Urinary bladder (tissue), 4 donors: ENCODE measurements around the gene CERK. TPM values are rescaled to one million over a fixed set of nuclear protein-coding genes. Genes with fewer than 3 reads are reported as not detected.

Experiments
- DNase-seq: peaks from one replicate; pipeline ENCODE4 v3.0.0-alpha.2; 2015; ENCODE audit errors: extremely low spot score
- H3K27ac ChIP-seq: one replicate; pipeline ENCODE4 v1.5.1; 2013; ENCODE audit warnings: low read depth, mild to moderate bottlenecking, moderate library complexity
- H3K36me3 ChIP-seq: one replicate; pipeline ENCODE4 v1.6.1; 2013; ENCODE audit warnings: mild to moderate bottlenecking, moderate library complexity; ENCODE audit not compliant: insufficient read depth
- H3K4me1 ChIP-seq: one replicate; pipeline ENCODE4 v1.6.1; 2013; ENCODE audit warnings: mild to moderate bottlenecking, moderate library complexity; ENCODE audit not compliant: insufficient read depth
- H3K4me3 ChIP-seq: one replicate; pipeline ENCODE4 v1.5.1; 2013; ENCODE audit warnings: low read depth, low read length
- WGBS: extraction: QIAGEN DNeasy Blood & Tissue Kit; methylation state at CpG from one replicate; pipeline ENCODE4 v1.1.7; 2013; 5-methylcytosine and 5-hydroxymethylcytosine counted together
- polyA plus RNA-seq: library from polyadenylated mRNA; stranded (reverse); fragments of 200-250 nt; gene quantifications from one replicate; pipeline ENCODE4 v1.2.3, GENCODE V29; 2013
- total RNA-seq: library from RNA; depleted of rRNA; stranded (reverse); fragments of >200 nt; gene quantifications from one replicate; pipeline ENCODE4 v1.2.3, GENCODE V29; 2014
- donor health status: healthy with polysubstance abuse.
- donor health status: healthy.

CERK gene
- total and polyA plus RNA-seq, 2 donors: 22.3 to 25.4 TPM

DNA sequence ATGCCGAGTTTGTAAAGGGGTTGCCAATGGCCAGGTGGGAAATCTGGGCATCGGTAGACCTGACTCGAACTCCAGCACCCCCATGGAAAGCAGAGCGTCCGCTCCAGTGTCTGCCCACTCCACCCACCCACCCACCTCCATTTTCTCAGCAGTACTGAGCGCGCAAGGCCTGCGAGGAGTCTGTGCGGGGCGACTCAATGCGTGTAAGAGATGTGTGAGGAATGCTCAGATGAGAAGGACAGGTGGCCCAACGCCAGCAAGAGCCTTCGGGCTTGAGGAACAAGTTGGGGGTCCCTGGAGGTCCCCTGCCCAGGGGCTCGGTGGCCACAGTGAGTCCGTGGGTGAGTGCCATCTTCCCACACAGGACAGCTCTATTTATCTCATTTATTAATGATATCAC lies 50.6 kb downstream of the CERK start:
- H3K4me3 ChIP-seq: no peak overlapping the region
- H3K27ac ChIP-seq: no peak overlapping the region
- no peaks in the 10 kb centered on the region for H3K4me1 ChIP-seq
- peaks cover 4% of the 10 kb centered on the region for H3K36me3 ChIP-seq
- WGBS: 89% methylated on average over 15 of the region's 15 CpGs
- no peak for DNase-seq

DNA sequence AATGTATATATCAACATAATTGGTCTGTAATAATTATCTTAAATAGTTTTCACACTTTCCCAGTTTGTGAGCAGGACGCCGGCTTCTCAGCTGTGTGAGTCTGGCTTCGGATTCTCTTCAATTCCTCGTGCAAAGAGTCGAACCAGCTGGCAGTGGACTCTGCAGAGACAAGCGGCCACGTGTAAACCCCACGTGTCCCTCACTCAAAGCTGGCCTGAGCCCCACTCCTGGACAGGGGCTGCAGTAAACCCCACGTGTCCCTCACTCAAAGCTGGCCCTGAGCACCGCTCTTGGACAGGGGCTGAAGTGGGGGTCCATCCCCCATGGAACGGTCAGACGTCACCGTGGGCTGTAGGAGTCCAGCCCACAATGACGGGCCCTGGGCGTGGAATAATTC lies 51.0 kb downstream of the CERK start:
- Histone ChIP-seq H3K4me1 (no peaks in the 10 kb centered on the region), H3K36me3 (peaks cover 4% of the 10 kb centered on the region), H3K27ac (no peak overlapping the region), H3K4me3 (no peak overlapping the region)
- DNase-seq: no peak
- 85% methylated on average over 15 of the region's 15 CpGs for WGBS

DNA sequence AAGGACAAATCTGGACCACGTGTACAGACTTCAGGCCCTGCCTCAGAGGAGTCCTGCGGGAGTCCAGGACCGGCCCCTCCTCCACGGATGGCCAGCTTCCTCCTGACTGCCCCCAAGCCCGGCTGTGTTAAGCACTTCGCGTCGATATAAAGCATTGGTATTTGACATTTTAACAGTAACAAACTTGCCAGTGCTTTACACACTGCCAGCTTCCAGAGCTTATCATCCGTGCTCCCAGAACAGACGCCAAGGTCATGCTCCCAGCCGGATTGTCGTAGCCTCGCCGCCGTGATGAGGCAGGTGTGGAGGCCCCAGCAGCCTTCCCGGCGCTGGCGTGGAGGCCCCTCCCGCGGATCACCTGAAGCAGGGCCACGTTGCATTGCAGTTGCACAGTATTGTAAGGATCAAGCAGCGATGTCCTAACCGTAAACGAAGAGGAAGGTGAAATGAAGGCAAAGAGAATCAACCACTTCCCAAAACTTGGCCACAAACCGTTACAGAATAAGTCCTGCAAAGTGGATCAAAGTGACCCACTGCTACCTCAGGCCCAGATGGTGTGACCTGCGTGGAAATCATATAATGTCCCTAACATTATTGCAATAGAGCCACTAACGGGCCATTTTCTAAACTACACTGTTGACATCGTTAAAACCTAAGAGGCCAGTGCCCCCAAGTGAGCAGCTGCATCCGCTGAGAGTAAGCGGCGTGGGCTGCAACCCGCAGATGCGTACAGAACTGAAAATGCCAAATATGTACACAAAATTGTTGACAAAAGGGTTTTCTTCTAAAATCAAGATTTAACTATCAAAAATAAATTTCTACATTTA lies 51.6 kb downstream of the CERK start:
- H3K36me3 ChIP-seq: peaks cover 4% of the 10 kb centered on the region
- H3K4me3 ChIP-seq: no peak overlapping the region
- no peak for DNase-seq
- H3K4me1 ChIP-seq: no peaks in the 10 kb centered on the region
- H3K27ac ChIP-seq: no peak overlapping the region
- 72% methylated on average over 33 of the region's 33 CpGs for WGBS

DNA sequence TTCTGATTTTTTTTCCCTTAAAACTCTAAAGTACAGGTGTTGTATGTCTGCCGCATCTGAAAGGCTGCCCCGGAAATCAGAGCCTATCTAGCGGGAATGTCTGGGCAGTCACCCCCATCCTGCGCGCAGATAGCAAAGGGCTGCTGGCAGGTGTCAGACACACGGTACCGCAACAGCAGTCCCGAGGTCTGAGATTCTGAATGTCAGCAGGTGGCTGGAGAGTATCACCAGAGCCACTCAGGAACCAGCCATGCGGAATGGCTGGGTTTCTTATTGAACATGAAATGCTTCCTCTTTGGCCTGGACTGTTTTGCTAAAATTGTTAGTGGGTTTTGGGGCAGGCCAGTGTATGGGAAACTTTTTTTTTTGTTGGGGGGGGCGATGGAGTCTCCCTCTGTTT lies 53.3 kb downstream of the CERK start:
- no peak for DNase-seq
- Histone ChIP-seq H3K4me1 (no peaks in the 10 kb centered on the region), H3K36me3 (peaks cover 2% of the 10 kb centered on the region), H3K4me3 (no peak overlapping the region), H3K27ac (no peak overlapping the region)
- 75% methylated on average over 10 of the region's 10 CpGs for WGBS

DNA sequence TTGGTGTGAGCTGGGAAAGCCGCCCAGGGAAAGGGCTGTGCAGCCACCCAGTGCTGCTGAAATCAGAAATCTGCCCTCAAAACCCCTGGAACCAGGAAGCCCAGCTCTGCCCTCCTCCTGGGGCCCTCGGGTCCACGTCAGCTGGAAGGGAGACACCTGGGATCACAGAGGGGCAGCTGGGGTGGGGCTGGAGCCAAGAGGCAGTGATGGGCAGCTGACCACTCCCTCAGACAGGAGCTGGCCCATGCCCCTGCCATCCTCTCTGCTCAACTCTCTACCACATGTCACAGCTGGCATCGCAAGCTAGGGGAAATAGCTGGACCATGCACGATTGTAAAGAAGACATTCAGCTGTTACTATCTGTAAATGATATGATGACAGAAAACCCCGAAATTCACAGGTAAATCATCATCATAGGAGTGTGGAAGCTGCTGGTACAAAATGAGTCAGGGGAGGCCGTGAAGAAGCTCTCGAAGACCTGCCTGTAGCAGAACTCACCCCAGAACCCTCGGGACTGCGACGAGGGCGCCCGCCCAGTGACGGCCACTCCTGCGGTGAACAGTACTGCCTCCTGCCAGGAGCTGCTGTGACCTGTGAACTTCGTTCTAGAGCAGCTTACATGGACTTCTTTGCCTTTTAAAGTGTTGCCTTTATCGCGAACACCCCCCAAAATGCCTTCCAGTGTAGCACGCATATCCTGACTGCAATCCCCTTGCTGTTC lies 55.9 kb downstream of the CERK start:
- DNase-seq: no peak
- Histone ChIP-seq H3K4me3 (no peak overlapping the region), H3K27ac (no peak overlapping the region), H3K4me1 (no peaks in the 10 kb centered on the region), H3K36me3 (peaks cover 2% of the 10 kb centered on the region)
- WGBS: 88% methylated on average over 19 of the region's 19 CpGs

DNA sequence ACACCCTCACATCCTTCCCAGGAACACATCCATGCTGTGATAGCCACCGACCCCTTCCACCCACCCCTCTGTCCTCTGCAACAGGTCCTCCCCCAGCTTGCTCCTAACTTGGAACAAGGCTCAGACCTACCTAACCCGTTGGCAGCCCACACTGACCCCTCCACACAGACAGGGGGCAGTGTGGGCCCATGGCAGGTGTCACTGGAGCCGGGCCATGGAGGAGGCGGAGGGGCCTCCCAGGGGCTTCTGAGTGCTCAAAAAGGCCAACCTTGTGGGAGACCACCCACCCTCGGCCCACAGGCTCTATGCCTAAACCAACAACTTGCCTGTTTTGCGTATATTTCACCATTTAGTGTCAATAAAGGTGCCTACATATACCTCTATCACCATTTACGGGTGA lies 57.0 kb downstream of the CERK start:
- no peak overlapping the region for H3K4me3 ChIP-seq
- no peak for DNase-seq
- WGBS: 79% methylated on average over 7 of the region's 7 CpGs
- no peaks in the 10 kb centered on the region for H3K4me1 ChIP-seq
- H3K36me3 ChIP-seq: no peaks in the 10 kb centered on the region
- no peak overlapping the region for H3K27ac ChIP-seq

DNA sequence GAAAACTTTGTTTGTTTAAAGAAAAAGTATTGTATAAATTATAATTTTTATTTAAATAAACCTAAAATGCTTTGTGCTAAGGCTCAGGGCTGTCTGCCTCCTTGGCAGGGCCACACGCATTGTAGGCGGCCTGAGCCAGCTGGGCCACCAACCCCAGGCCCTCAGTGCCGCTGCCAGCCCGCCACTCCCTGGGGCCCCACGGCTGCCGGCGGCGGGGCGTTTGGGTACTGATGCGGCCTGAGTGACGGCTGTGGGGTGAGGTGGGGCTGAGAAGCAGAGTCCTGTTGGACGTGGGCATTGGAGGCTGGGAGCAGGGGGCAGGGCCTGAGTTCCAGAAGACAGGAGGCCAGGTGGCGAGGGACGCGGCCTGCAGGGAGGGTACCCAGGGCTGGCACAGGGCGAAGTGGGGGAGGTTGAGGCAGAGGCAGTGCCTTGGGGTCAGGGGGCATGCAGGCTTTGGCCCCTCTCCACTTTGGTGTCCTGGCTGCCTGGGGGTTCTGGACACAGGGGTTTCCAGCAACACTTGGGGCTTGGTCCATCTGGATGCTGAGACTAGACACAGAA lies 58.3 kb downstream of the CERK start:
- H3K4me3 ChIP-seq: no peak overlapping the region
- DNase-seq: no peak
- H3K27ac ChIP-seq: no peak overlapping the region
- H3K36me3 ChIP-seq: no peaks in the 10 kb centered on the region
- H3K4me1 ChIP-seq: no peaks in the 10 kb centered on the region
- WGBS: 60% methylated on average over 16 of the region's 16 CpGs

DNA sequence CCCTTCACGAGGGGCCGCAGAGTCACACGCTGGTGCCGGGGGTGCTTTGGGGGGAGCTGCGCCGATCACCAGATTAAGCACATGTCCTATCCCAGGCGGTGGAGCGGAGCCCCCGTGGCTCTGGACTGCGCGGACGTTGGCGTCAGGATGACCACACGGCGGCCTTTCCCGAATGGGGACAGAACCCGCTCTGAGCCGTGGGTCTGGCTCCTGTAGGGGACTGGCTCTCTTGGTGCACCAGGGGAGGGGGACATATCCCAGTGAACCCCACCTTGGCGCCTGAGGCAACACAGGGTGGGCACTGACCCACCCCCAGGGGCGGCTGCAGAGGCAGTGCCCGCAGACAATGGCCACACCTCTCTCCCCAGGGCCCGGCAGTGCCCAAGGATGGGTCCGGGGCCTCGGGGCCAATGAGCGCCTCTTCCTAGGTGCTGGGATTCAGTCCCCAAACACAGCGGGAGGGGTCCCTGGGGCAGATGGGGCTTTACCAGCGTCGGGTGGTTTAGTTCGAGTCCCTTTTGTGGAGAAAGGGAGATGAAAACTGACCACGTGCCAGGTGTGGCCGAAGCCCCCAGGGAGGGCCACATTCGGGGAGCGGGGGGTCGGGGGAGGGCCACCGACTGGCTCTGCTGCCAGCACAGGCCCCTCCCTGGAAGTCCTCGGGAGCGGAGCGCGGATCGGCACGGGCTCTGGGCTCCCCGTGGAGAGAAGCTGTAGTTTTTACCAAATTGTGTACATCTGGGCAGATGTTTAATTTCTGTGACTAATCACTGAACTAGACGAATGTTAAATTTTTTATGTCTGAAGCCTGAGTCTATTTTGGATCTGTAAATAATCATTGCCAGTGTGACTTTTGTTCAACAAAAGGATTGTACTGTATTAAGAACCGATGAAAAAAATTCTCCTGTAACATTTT lies 59.0 kb downstream of the CERK start:
- WGBS: 80% methylated on average over 44 of the region's 44 CpGs

DNA sequence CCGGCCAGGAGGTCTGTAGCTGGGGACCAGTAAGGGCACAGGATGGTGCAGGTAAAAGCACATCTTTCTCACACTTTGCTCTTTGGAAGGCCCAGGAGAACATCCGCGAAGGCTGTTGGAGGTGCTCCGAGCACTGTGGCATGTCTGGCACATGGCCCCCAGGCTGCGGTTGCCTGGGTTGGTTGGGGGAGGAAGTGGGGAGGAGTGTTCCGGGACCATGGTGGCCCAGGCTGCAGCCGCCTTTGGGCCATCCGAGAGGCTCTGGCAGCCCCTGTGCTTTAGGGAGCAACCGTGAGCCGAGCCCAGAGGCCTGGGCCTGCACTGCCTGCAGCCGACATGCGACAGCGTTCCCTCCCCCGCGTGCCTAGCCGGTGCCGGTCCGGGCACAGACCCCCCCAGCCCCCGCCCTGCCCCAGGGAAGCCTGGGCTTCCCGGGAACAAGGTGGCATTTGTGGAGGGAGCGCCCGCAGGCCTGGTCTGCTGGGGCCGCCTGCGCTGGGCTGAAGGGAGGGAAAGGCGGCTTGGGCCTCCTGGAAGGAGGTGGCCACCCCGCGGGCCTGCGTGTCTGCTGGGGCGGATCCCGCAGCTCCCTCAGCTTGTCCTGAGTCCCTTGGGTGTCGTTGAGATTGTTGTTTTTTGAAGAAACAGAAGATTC lies 59.9 kb downstream of the CERK start:
- Histone ChIP-seq H3K36me3 (no peaks in the 10 kb centered on the region), H3K4me3 (no peak overlapping the region), H3K4me1 (no peaks in the 10 kb centered on the region), H3K27ac (no peak overlapping the region)
- 88% methylated on average over 31 of the region's 31 CpGs for WGBS
- no peak for DNase-seq

More for the DNA sequence above, 59.0 kb downstream of the CERK start:
- Histone ChIP-seq H3K27ac (no peak overlapping the region), H3K36me3 (no peaks in the 10 kb centered on the region), H3K4me3 (no peak overlapping the region), H3K4me1 (no peaks in the 10 kb centered on the region)
- DNase-seq: no peak

DNA sequence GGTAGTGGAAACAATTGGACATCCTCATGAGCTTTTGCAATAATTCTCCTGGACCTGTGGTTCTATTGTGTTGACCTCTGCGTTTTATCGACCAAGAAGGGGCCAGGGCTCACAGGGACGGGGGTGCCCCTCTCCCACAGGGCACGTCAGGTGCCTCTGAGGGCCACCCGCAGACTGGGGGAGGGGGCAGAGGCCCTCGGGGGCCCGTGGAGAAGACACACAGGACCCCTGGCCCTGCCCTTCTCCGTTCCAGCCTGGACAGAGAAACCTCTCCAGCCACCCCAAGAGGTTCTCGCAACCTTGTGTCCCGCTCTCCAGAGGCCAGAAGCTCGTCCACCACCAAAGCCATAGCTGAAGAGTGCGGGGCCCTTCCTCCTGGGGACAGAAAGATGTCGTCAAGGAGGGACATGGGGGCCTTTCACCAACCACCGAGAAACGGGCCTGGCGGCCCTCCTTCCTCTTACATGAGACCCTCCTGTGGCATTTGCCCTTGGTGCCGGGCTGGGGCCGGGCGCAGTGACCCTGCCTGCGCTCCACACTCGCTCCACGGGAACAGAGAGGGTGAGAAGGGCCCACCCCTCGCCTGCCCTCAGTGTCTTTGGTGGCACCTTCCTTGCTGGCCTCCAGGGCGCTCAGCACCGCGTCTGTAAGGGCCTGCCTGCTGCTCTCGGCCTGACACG lies 60.6 kb downstream of the CERK start:
- DNase-seq: no peak
- 93% methylated on average over 28 of the region's 28 CpGs for WGBS

DNA sequence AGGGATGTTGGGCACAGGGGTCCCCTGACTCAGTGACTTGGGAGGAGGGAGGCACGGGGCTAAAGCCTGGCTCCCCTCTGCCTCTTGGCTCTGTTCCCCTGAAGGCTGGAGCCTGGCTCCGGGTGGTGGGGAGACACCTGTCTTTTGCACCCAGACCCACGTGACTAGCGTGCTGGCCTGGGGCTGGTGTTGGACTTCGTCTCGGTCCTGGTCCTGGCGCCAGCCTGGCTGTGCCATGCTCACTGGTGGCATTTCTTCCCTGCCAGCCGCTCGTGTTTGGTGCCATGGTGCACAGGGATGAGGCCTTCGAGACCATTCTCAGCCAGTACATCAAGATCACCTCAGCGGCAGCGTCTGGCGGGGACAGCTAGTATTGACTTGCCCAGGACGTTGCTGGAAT lies 61.2 kb downstream of the CERK start:
- Histone ChIP-seq H3K36me3 (no peaks in the 10 kb centered on the region), H3K4me3 (no peak overlapping the region), H3K4me1 (no peaks in the 10 kb centered on the region), H3K27ac (no peak overlapping the region)
- DNase-seq: no peak
- 92% methylated on average over 14 of the region's 14 CpGs for WGBS

More for the DNA sequence above, 60.6 kb downstream of the CERK start:
- Histone ChIP-seq H3K4me1 (no peaks in the 10 kb centered on the region), H3K27ac (no peak overlapping the region), H3K36me3 (no peaks in the 10 kb centered on the region), H3K4me3 (no peak overlapping the region)

DNA sequence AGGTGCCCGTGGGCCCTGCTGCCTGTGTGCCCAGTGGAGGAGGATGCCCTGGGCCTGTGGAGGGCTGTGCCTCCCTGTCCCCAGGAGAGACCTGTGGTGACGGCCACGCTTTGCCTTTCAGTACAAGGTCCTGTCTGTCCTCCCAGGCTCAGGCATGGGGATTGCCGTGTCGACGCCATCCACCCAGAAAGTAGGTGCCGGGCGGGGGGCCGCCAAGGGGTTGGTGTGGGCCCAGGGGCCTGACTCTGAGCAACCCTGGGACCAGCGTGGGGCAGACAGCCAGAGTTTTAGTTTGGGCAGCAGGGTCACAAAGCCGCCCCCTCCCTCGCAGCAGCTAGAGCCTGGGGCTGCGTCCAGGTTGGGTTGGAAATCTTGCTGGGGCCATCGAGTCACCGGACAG lies 61.6 kb downstream of the CERK start:
- no peaks in the 10 kb centered on the region for H3K36me3 ChIP-seq
- H3K4me1 ChIP-seq: no peaks in the 10 kb centered on the region
- no peak overlapping the region for H3K27ac ChIP-seq
- H3K4me3 ChIP-seq: no peak overlapping the region
- no peak for DNase-seq
- 93% methylated on average over 15 of the region's 15 CpGs for WGBS
